Natural killer cell (primary cell): ENCODE results near the gene POC1B. TPM values are rescaled to one million over a fixed set of nuclear protein-coding genes. Genes with fewer than 3 reads are reported as not detected.
A peak's percentile ranks its signal among the peaks of the same experiment; 100 is the strongest.

Experiments
- ATAC-seq, 3 donors: fragments of 150-1000 bp in 2 of 3; fragments of 200-7000 bp in 1 of 3; cut with Tn5 transposase; 1 replicate in 1 of 3; 2 replicates in 2 of 3; pipeline ENCODE4 v1.10.0; 2021; ENCODE audit warnings: mild to moderate bottlenecking in 2 of 3, moderate library complexity in 2 of 3
- DNase-seq, 2 donors: peaks; one replicate each; pipeline versions ENCODE4 v3.0.0 to v3.0.0-alpha.2; 2013 to 2021; ENCODE audit warnings: mixed read lengths in 1 of 2
- H3K27ac ChIP-seq: one replicate; pipeline ENCODE4 v1.5.1; 2013; ENCODE audit warnings: mild to moderate bottlenecking, low read length
- H3K27me3 ChIP-seq: one replicate; pipeline ENCODE4 v1.6.1; 2013; ENCODE audit warnings: low read length; ENCODE audit not compliant: control insufficient read depth, insufficient read depth
- H3K36me3 ChIP-seq: one replicate; pipeline ENCODE4 v1.6.1; 2013; ENCODE audit warnings: low read length; ENCODE audit not compliant: control insufficient read depth, insufficient read depth
- H3K4me1 ChIP-seq: one replicate; pipeline ENCODE4 v1.6.1; 2013; ENCODE audit warnings: low read length; ENCODE audit not compliant: control insufficient read depth, insufficient read depth
- H3K4me3 ChIP-seq: one replicate; pipeline ENCODE4 v1.5.1; 2013; ENCODE audit warnings: low read length
- H3K9me3 ChIP-seq: one replicate; pipeline ENCODE4 v1.6.1; 2013; ENCODE audit warnings: low read length; ENCODE audit not compliant: control insufficient read depth, insufficient read depth
- H3K27ac Mint-ChIP-seq, 2 donors: one replicate each; pipeline ENCODE4 v1.8.0; 2022; ENCODE audit warnings: mild to moderate bottlenecking in 2 of 2, mixed read lengths in 2 of 2, moderate library complexity in 1 of 2
- H3K27me3 Mint-ChIP-seq, 2 donors: one replicate each; pipeline ENCODE4 v1.8.0; 2022; ENCODE audit warnings: low read depth in 2 of 2, mixed read lengths in 2 of 2
- H3K36me3 Mint-ChIP-seq: one replicate; pipeline ENCODE4 v1.8.0; 2022; ENCODE audit warnings: mixed read lengths
- H3K4me1 Mint-ChIP-seq, 2 donors: one replicate each; pipeline ENCODE4 v1.8.0; 2022; ENCODE audit warnings: mixed read lengths in 2 of 2
- H3K4me3 Mint-ChIP-seq: one replicate; pipeline ENCODE4 v1.8.0; 2022; ENCODE audit warnings: mild to moderate bottlenecking, moderate library complexity, mixed read lengths
- H3K9me3 Mint-ChIP-seq, 2 donors: one replicate each; pipeline ENCODE4 v1.8.0; 2022; ENCODE audit warnings: mixed read lengths in 2 of 2
- CTCF ChIP-seq: fragments of 200-600 bp; IDR thresholded peaks from one replicate; pipeline ENCODE4 v1.8.0; 2022; ENCODE audit warnings: antibody characterized with exemption
- WGBS: methylation state at CpG from one replicate; pipeline ENCODE4 v1.1.7; 2013; ENCODE audit warnings: missing lambda C conversion rate; ENCODE audit not compliant: insufficient coverage; 5-methylcytosine and 5-hydroxymethylcytosine counted together
- intact Hi-C: fragments of 100-400 bp; cut with micrococcal nuclease; formaldehyde crosslinking; loops from one replicate; pipeline ENCODE4 v1.14.2; 2022
- total RNA-seq, 4 donors: library from RNA; stranded (reverse); fragments of 120-200 nt in 1 of 4; gene quantifications; one replicate each; pipeline versions ENCODE4 v1.2.3 to v1.2.4, GENCODE V29; 2013 to 2022

Gene POC1B
- total RNA-seq, 3 donors from 2014 or later (not counting 1 experiment from before 2014, with no cell fraction given): 29.8 to 40.9 (median 38.0) TPM

DNA sequence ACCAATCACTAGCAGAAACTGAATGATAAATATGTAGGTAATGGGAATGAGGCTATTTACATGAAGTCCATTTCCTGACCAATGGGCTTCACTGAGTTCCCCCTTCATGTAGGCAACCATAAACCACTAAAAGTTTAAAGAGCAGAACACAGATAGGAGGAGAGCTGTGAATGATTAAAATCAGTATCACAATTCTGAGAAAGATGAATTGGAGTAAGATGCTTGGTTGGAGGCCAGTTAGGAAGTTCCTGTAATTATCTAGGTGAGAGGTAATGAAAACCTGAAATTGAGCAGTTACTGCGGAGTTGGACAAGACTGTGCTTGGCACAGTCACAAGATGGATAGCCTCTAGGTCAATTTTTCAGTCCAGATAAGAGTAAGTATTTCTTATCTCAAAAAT, 57.8 kb downstream of the POC1B start:
- Mint-ChIP-seq H3K27me3 (no peaks in the 10 kb centered on the region), H3K36me3 (no peaks in the 10 kb centered on the region), H3K4me3 (peak overlapping the region; percentile 68), H3K4me1 (peaks cover 52 to 56% of the 10 kb centered on the region in 2 donors), H3K27ac (peak overlapping the region; percentile 87 to 92), H3K9me3 (no peaks in the 10 kb centered on the region)
- peaks cover 18% of the 10 kb centered on the region for H3K4me1 ChIP-seq
- ATAC-seq (peak in 1 of 3 donors; percentile 30), DNase-seq (no peak)
- no peak overlapping the region for H3K4me3 ChIP-seq
- 0% methylated on average over 1 of the region's 1 CpG for WGBS
- intact Hi-C loops: loop anchor here (2.0 kb wide), 4 partner anchors 115 to 449 kb away; partner anchors contain the start of gene DUSP6
- no peak for TF ChIP-seq CTCF
- peak overlapping the region; percentile 88 for H3K27ac ChIP-seq
- no peaks in the 10 kb centered on the region for H3K27me3 ChIP-seq
- no peaks in the 10 kb centered on the region for H3K9me3 ChIP-seq
- H3K36me3 ChIP-seq: no peaks in the 10 kb centered on the region

GRCh38 chr12:89464974-89465592, 60.8 kb downstream of the POC1B start:
- Histone ChIP-seq H3K27me3 (no peaks in the 10 kb centered on the region), H3K27ac (no peak overlapping the region), H3K36me3 (peaks cover 4% of the 10 kb centered on the region), H3K9me3 (no peaks in the 10 kb centered on the region), H3K4me3 (no peak overlapping the region), H3K4me1 (peaks cover 20% of the 10 kb centered on the region)
- DNase-seq (no peak), ATAC-seq (no peak)
- intact Hi-C loops: no loop called here
- WGBS: 87% methylated on average over 4 of the region's 4 CpGs
- no peaks in the 10 kb centered on the region for H3K36me3 Mint-ChIP-seq
- H3K27ac Mint-ChIP-seq: peak overlapping the region in 1 of 2 donors; percentile 92
- no peak for TF ChIP-seq CTCF
- peaks cover 54 to 58% of the 10 kb centered on the region in 2 donors for H3K4me1 Mint-ChIP-seq
- no peaks in the 10 kb centered on the region for H3K9me3 Mint-ChIP-seq
- H3K27me3 Mint-ChIP-seq: no peaks in the 10 kb centered on the region
- no peak overlapping the region for H3K4me3 Mint-ChIP-seq

- TF ChIP-seq CTCF: peak; percentile 80
- no peaks in the 10 kb centered on the region for H3K9me3 Mint-ChIP-seq
- H3K27me3 ChIP-seq: no peaks in the 10 kb centered on the region
- no peaks in the 10 kb centered on the region for H3K9me3 ChIP-seq
- no peak overlapping the region for H3K4me3 ChIP-seq
- DNase-seq (peak in 1 of 2 donors; percentile 71), ATAC-seq (peak; percentile 93 to 95 (median 94))
- no peaks in the 10 kb centered on the region for H3K36me3 Mint-ChIP-seq
- peak overlapping the region; percentile 57 for H3K4me3 Mint-ChIP-seq
- peaks cover 37 to 40% of the 10 kb centered on the region in 2 donors for H3K4me1 Mint-ChIP-seq
- 15% methylated on average over 4 of the region's 6 CpGs for WGBS
- no peaks in the 10 kb centered on the region for H3K27me3 Mint-ChIP-seq
- H3K4me1 ChIP-seq: peaks cover 2% of the 10 kb centered on the region
- H3K27ac Mint-ChIP-seq: peak overlapping the region; percentile 14 to 47
- peaks cover 8% of the 10 kb centered on the region for H3K36me3 ChIP-seq
- no peak overlapping the region for H3K27ac ChIP-seq
- intact Hi-C loops: loop anchor here (1.0 to 2.0 kb wide), 4 partner anchors 67 to 443 kb away; no protein-coding TSS in a partner anchor
Measured at GRCh38 chr12:89461649-89462612, 63.9 kb downstream of the POC1B start.
